Activated T-cell treated with anti-CD3 and anti-CD28 coated beads, Interleukin-2, amount 50 U/mL, for 48 hours (primary cell): Measurements from ENCODE around the gene TBC1D3B.
"Not testable (repeated sequence)": the region's sequence is repeated elsewhere in the genome, so short reads cannot be mapped to it uniquely, and the experiment has no call there.

Experiments
- DNase-seq, 2 experiments: peaks; one replicate each; pipeline ENCODE4 v3.0.0-alpha.2; 2020

Gene TBC1D3B

DNA sequence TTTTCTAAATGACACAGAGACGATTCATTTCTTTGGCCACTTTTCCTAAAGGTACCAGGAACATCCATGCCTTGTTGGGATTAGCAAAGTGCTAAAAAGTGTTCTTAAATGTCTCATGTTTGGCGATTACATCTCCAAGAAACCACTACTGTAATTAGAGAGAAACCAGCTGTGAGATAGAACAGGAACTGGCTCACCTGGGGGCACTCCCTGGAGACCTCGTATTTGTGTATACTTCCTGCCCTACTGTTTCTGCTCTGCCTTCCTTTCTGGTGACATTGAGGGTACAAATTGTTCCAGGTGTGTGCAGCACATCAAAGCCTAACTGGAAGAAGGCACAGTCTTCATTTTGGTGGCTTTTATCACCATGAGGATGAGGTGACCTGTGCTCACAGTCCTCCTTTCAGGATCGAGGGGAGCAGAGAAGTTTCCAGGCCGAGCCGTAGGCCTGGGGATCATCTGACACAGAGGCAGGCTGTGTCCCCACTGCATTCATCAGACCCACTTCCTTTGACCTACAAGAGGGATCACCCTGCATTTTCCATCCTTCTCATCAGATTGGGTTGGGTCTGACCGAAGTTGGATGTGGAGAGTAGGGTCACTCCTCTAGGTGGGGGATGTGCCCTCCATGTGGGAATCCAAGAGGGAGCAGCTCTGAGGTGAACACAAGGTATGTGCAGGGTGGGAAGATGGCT, 49.1 kb downstream of the TBC1D3B start:
- no peak for DNase-seq

DNA sequence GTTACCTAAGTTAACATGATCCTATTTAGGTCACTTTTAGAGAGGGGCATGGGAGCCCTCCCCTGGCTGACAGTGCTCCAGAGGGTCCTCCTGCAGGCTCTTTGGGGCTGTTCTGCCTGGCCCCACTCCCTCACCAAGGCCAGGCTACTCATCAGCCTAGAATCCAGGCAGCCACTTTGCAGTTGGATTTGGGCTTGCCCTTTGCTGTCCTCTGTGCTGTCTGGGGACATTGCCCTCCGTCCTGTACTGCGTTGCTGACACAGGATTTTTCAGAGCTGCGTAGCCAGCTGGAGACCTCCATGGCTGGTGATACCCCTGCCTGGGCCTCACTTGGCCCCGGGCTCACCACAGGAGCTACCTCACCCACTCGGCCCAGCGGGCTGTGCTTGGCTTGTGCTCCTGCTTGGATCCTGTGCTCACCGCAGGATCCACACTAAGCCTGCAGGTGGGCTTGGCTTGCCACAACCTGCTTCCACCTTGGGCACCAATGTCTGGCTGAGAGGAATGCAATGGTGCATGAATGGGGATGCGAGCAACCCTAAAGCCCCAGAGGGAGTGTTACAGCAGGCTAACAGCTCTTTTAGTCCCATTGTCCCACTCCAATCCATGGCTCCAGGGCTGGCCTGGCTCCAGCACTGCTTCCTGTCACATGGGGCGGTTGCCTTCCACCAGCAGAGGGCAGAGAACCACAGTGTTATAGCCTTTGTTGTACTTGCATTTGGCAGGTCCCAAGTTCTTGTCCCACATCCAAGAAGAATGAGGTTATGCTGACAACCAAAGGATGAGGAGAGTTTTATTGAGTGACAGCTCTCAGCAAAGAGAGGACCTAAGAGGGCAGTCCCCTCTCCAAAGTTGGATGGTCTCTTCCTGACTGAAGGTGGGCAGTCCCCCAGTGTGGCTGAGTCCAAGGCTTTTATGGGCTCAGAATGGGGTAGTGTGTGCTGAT, 51.3 kb downstream of the TBC1D3B start:
- DNase-seq, result no peak

DNA sequence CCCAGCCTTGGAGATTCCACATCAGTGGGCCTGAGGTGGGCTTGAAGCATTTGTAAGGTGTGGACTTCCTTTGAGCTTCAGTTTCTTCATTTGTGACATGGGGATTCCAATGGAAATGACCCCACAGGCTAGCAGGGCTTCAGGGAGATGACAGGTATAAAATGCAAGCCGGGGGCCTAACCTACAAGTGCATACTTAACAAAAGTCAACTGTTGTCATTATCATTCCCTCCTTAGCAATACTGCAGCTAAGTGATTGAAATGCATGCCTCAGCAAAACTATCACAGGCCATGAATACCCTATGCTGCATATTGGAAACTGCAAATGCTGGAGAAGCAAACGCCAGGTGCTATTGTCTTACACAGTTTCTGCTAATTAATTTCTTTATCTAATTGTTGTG, 53.0 kb downstream of the TBC1D3B start:
- DNase-seq, result no peak

DNA sequence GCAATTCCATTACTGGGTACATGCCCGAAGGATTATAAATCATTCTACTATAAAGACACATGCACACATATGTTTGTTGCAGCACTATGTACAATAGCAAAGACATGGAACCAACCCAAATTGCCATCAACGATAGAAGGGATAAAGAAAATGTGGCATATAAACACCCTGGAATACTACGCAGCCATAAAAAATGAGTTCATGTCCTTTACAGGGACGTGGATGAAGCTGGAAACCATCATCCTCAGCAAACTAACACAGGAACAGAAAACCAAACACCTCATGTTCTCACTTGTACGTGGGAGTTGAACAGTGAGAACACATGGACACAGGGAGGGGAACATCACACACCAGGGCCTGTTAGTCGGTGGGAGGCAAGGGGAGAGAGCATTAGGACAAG, 55.3 kb downstream of the TBC1D3B start:
- DNase-seq, result not testable (repeated sequence)

- DNase-seq, result no peak
Observed at GRCh38 chr17:36120221-36120620, 56.2 kb downstream of the TBC1D3B start.

- DNase-seq, result peak in 1 of 2 experiments; percentile 34
Observed at GRCh38 chr17:36118477-36119353, 57.7 kb downstream of the TBC1D3B start.

- DNase-seq, result peak; percentile 64 to 70
Observed at GRCh38 chr17:36117505-36118382, 58.7 kb downstream of the TBC1D3B start.
